ENCODE measurements around the gene SMAD6.

The SMAD6 gene

GRCh38 chr15:66779331-66780009 lies 77.4 kb downstream of the SMAD6 start:
- no peak for DNase-seq

- no peak for DNase-seq
Observed at GRCh38 chr15:66780172-66780972, 78.3 kb downstream of the SMAD6 start.

GRCh38 chr15:66780973-66781718 lies 79.1 kb downstream of the SMAD6 start:
- no peak for DNase-seq

GRCh38 chr15:66782785-66783184 lies 80.7 kb downstream of the SMAD6 start:
- no peak for DNase-seq

- no peak for DNase-seq
Observed at GRCh38 chr15:66783314-66783713, 81.3 kb downstream of the SMAD6 start.

- no peak for DNase-seq
Observed at GRCh38 chr15:66783725-66784124, 81.7 kb downstream of the SMAD6 start.

GRCh38 chr15:66784174-66784573 lies 82.1 kb downstream of the SMAD6 start:
- no peak for DNase-seq

- DNase-seq = no peak
Observed at GRCh38 chr15:66785637-66786036, 83.6 kb downstream of the SMAD6 start.

GRCh38 chr15:66786222-66786621 lies 84.2 kb downstream of the SMAD6 start:
- no peak for DNase-seq

- DNase-seq = no peak
Observed at GRCh38 chr15:66786708-66787488, 84.9 kb downstream of the SMAD6 start.

- no peak for DNase-seq
Observed at GRCh38 chr15:66787489-66787871, 85.4 kb downstream of the SMAD6 start.

GRCh38 chr15:66788024-66788423 lies 86.0 kb downstream of the SMAD6 start:
- DNase-seq = no peak

GRCh38 chr15:66789029-66790025 lies 87.3 kb downstream of the SMAD6 start:
- no peak for DNase-seq

- DNase-seq = no peak
Observed at GRCh38 chr15:66795851-66796250, 93.8 kb downstream of the SMAD6 start.

GRCh38 chr15:66796343-66796742 lies 94.3 kb downstream of the SMAD6 start:
- DNase-seq = no peak

- DNase-seq = no peak
Observed at GRCh38 chr15:66797921-66798320, 95.9 kb downstream of the SMAD6 start.

- no peak for DNase-seq
Observed at GRCh38 chr15:66798426-66799061, 96.5 kb downstream of the SMAD6 start.

- no peak for DNase-seq
Observed at GRCh38 chr15:66799242-66799641, 97.2 kb downstream of the SMAD6 start.

- DNase-seq = no peak
Observed at GRCh38 chr15:66800584-66801235, 98.7 kb downstream of the SMAD6 start.

- no peak for DNase-seq
Observed at GRCh38 chr15:66801266-66801665, 99.2 kb downstream of the SMAD6 start.
